ENCODE measurements around the gene ATP11B.

Gene ATP11B

DNA sequence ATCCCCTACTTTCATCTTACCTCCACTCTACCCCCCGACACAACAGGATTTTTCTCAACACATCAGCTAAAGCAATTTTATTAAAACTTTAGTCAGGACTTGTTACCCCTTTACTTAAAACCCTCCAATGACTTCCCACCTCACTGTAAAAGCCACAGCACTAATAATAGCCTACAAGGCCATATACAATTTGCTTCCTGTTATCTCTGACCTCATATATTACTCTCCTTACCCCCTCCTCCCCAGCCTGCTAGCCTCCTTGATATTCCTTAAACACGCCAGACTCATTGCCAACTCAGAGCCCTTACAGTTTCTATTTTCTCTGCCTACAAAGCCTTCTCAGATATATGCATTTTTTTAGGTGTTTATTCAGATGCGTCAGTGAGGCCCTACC is 132.6 kb downstream of the ATP11B start:
- TF ChIP-seq, protein P1, sequence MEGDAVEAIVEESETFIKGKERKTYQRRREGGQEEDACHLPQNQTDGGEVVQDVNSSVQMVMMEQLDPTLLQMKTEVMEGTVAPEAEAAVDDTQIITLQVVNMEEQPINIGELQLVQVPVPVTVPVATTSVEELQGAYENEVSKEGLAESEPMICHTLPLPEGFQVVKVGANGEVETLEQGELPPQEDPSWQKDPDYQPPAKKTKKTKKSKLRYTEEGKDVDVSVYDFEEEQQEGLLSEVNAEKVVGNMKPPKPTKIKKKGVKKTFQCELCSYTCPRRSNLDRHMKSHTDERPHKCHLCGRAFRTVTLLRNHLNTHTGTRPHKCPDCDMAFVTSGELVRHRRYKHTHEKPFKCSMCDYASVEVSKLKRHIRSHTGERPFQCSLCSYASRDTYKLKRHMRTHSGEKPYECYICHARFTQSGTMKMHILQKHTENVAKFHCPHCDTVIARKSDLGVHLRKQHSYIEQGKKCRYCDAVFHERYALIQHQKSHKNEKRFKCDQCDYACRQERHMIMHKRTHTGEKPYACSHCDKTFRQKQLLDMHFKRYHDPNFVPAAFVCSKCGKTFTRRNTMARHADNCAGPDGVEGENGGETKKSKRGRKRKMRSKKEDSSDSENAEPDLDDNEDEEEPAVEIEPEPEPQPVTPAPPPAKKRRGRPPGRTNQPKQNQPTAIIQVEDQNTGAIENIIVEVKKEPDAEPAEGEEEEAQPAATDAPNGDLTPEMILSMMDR (conservative IDR thresholded peaks at IDR 0.05), result no peak
- no peak overlapping the region for H3K27ac ChIP-seq

DNA sequence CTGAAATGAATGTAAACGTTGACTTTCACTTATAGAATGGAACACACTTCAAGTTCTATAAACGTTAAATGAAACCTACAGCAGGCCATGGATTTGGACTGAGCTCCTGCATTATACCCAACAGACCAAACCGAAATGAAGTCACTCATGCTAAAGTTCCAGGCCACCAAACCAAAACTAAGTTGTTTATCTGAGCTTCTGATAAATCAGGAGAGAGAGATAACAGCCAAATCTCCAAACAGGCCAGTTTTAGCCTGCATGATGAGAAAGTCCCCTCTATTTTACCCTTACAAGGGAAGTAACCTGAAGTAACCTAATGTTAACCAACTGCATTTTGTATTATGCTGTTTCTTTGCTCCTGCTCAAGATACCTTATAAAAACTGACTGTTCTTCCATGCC is 142.5 kb downstream of the ATP11B start:
- TF ChIP-seq, protein P1 (conservative IDR thresholded peaks at IDR 0.05), result no peak

GRCh38 chr3:182936239-182936917 is 143.1 kb downstream of the ATP11B start:
- peak overlapping the region; percentile 46 for H3K27ac ChIP-seq
- TF ChIP-seq, protein P1 (conservative IDR thresholded peaks at IDR 0.05), result no peak

More for the DNA sequence above, 142.5 kb downstream of the ATP11B start:
- H3K27ac ChIP-seq, result peak overlapping the region; percentile 46

DNA sequence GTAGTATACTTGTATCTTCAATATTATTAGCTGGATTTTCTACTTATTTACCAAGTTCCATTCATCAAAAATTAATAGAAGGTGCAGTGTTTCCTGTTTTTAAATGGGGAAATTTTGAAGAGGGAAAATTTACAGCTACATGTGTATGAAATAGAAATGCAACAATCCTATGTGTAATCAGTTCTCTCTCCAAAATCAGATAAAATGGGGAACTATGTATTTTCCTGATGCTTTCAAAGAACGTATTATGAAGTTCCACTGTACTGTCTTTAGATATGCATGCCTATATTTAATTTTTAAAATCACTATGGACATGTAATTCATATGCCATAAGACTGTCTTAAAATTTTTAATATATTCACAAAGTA is 143.6 kb downstream of the ATP11B start:
- TF ChIP-seq, protein P1 (conservative IDR thresholded peaks at IDR 0.05), result no peak

GRCh38 chr3:182937293-182938051 is 144.2 kb downstream of the ATP11B start:
- TF ChIP-seq, protein P1 (conservative IDR thresholded peaks at IDR 0.05), result no peak
- H3K27ac ChIP-seq, result no peak overlapping the region

More for the DNA sequence above, 143.6 kb downstream of the ATP11B start:
- peak overlapping the region; percentile 46 for H3K27ac ChIP-seq

GRCh38 chr3:182940266-182940808 is 147.0 kb downstream of the ATP11B start:
- H3K27ac ChIP-seq, result no peak overlapping the region
- TF ChIP-seq, protein P1 (conservative IDR thresholded peaks at IDR 0.05), result no peak

DNA sequence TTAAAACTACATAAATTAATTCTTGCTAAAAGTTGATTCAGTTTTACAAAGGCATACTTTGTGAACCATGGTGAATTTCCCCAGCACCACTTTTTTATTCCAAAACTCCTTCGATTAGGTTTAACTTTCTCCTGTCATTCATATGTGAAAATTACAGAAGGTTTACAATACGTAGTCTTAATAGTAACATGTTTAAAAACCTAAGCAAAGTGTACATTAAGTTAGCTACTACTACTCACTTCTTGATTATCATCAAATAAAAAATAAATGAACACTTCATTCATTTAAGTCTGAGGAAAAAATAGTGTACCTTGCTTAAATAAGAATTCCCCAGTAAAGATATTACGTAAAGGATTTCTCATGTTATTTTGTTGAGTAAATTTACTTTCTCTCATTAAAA is 148.4 kb downstream of the ATP11B start:
- TF ChIP-seq, protein P1 (conservative IDR thresholded peaks at IDR 0.05), result no peak
- no peak overlapping the region for H3K27ac ChIP-seq
